HG03159 (cell line): ENCODE measurements around the gene AMZ1.

Source experiments
- ATAC-seq: cut with Tn5 transposase; IDR thresholded peaks from one replicate; pipeline ENCODE4 v1.9.1; 2021; ENCODE audit warnings: mild to moderate bottlenecking, moderate library complexity; ENCODE audit not compliant: unreplicated experiment

Gene AMZ1

GRCh38 chr7:2650451-2650850 is 37.6 kb upstream of the AMZ1 start:
- ATAC-seq: no peak

GRCh38 chr7:2651336-2651735 is 36.7 kb upstream of the AMZ1 start:
- ATAC-seq: no peak

DNA sequence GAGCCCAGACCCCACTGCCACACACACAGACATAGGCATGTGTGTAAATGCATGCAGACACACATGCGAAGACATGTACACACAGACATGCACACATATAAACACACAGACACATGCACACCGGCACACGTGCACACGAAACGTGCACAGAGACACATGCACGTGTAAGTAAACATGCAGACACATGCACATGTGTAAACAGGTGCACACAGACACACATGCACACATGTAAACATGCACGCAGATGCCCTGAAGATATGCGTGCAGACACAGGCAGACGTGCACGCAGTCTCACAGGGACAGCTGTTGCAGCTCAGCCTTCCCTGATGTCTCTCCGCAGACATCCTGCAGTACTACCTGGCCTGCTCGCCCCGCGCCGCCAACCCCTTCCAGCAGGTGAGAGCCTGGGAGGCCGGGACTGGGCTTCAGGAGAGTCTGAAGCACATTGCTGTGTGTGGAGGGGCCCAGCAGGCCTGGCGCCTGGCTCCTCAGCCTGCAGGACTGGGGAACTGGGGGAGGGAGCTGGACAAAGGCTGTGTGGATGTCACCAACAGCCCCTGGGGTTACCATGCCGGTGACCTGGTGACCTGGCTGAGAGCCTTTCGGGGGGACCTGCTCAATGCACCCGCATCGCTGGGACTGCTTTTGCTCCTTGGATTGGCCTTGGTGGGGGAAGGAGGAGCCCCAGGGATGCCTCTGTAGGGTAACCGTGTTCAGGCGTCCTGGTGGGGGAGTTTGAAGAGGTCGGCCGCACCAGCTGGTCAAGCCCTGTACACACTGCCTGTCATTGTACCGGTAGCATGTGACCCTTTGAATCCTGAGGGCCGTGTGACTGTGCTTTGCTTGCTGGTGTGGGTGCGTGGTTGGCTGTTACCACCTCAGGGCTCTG is 35.9 kb upstream of the AMZ1 start:
- no peak for ATAC-seq

DNA sequence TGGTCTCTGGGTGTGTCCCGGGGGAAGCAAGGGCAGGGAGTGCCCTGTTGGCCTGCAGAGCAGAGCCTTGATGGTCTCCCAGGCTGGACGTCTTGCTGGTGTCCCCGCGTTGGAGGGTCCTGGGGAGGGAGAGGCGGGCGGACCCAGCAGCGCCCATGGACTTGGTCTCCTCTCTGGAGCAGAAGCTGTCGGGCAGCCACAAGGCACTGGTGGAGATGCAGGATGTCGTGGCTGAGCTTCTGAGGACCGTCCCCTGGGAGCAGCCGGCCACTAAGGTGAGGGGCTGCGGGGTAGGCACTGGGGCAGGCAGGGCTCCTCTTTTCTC is 35.3 kb upstream of the AMZ1 start:
- ATAC-seq: no peak

DNA sequence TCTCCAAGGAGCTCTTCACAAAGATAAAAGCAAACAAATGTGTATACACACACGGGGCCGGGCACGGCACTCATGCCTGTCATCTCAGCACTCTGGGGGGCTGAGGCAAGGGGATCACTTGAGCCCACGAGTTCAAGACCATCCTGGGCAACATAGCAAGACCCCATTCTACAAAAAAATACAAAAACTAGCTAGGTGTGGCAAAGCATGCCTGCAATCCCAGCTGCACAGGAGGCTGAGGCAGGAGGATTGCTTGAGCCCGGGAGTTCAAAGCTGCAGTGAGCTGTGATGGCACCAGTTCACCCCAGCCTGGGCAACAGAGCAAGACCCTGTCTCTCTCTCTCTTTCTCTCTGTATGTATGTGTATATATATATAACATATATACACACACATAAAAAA is 33.9 kb upstream of the AMZ1 start:
- ATAC-seq: no peak

- no peak for ATAC-seq
Observed at GRCh38 chr7:2655870-2656614, 32.0 kb upstream of the AMZ1 start.

DNA sequence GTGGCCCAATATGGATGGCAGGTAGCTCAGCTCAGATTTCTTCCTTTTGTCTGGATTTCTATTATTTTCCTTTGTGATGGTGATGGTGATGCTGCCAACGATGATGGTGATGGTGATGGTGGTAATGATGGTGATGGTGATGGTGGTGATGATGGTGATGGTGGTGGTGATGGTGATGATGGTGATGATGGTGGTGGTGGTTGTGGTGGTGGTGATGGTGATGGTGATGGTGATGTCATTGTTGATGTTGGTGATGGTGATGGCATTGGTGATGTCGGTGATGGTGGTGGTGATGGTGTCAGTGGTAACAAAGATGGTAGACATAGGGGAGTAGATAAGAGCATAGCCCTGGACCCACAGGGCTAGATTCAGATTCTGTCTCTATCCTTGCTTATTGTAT is 30.8 kb upstream of the AMZ1 start:
- no peak for ATAC-seq

DNA sequence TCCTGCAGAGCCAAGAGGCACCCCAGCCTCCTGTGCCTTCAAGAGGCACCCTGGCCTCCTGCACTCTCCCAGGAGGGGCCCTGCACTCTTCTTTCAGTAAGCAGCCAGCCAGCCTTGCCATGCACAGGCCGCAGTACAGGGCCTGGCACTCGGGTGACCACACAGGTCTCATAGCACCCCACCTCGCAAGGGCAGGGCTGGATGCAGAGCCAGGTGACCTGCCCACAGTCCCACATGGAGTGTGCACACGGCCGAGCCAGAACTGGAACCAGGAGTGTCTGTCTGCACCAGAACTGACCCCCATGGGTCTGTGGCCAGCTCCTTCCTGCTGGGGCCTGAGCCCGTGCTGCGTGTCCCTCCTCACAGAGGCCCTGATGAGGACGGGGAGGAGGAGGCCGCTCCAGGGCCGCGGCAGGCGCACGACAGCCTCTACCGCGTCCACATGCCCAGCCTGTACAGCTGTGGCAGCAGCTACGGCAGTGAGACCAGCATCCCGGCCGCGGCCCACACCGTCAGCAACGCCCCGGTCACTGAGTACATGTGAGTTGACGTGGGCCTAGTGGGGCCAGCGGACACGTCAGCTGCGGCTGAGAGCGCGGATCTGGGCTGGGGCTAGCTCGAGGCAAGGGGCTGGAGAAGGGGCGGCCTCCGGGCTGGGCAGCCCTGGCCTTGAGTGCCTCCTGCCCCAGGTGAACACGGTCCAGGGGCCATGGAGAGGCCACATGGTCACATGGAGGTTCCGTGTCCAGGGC is 29.9 kb upstream of the AMZ1 start:
- no peak for ATAC-seq

GRCh38 chr7:2658941-2659340 is 29.1 kb upstream of the AMZ1 start:
- no peak for ATAC-seq

DNA sequence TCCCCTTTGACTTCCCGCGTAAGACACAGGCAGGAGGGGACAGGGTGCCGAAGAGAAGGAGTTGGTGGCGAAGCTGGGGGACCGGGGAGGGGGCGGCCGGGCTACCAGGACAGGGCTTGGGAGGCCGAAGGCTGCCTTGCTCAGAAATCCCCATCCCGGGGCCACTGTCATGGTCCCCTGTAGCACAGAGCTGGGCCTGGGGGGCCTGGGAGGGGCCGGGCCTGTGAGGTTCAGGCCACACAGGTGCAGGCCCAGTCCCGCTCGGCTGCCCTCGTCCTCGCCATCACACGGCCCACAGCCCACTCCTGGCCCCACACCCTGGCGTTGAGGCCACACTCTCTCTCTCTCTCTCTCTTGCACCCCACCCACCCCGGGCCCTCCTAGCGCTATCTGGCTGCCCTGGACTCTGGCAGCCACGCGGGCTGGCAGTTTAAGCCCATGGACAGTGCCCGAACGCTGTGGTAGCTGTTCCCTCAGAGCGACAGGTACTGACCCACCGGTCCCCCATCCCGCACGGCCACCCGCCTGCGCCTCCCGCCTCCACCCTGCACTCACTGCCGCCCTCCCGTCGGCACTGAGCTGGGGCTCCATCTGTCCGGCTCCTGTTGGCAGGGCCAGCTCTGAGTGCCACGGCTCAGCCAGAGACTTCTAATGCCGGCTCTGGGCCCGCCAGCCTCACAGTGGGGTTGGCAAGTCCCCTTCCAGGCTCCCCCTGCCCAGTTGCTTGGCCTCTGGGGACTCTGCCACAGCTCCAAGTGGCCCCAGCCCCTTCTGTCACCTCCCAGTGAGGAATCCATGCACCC is 28.2 kb upstream of the AMZ1 start:
- ATAC-seq: no peak

- no peak for ATAC-seq
Observed at GRCh38 chr7:2660359-2661095, 27.5 kb upstream of the AMZ1 start.

DNA sequence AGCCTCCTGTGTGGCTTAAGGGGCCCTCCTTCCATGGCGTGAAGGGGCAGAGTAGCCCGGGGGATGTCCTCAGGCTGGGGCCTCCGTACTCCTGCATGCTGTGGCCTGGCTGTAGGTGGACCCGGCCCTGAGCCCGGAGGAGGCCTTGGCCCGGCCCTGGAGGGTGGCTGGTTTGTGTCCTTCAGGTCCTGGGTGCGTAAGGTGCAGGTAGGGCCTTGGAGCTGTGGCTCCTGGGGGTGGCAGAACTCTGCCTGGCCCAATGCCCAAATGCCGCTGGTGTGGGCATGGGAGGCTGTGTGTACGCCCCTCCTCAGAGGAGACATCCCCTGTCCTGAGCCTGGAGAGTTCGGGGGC is 26.9 kb upstream of the AMZ1 start:
- ATAC-seq: no peak

DNA sequence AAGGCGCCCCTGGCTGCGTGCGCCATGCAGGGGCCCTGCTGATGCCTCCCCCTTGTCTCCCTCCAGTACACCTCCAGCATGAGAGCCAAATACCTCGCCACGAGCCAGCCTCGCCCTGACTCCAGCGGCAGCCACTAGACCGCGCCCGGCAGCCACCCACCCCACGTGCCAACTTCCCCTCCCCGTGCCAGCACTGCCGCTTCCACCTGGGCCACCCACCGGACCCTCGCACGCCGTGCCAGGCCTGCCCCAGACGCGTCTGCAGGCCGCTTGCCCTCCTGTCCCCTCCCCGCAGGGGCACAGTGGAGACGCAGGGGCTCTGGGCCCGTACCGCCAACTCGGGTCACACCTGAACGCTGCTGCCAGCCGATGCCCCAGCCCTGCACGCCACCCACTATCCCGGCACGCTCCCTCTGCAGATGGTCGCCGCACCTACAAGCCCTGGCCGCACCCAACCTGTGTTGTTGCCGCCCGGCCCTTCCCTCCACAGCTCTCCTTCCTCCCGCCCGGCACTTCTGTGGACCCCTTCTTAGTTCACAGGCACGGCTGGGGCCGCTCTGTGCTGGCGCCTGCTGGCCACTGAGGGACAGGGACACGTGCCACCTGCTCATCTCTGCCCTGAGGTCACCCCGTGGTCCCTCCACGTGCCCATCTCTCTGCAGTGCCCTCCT is 26.3 kb upstream of the AMZ1 start:
- no peak for ATAC-seq

- no peak for ATAC-seq
Observed at GRCh38 chr7:2662273-2663120, 25.5 kb upstream of the AMZ1 start.

GRCh38 chr7:2663121-2663886 is 24.7 kb upstream of the AMZ1 start:
- ATAC-seq: no peak

DNA sequence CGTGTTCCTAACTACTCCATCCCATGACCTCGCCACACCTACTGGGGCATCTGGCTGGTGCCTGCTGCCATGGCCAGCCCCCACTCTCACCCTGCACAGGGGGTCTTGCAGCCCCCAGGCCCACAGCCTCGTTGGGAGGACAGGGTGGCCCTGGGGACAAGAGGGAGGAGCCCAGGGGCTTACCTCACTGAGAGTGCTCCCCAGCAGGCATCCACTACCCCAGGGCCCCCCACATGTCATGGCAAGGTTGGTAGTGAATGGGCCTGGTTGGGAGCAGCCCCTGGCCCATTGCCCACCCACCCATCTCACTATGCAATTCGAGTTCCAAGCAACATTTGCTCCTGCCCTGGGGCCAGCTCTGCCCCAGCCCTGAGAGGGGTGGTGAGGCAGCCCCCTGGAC is 24.0 kb upstream of the AMZ1 start:
- no peak for ATAC-seq

GRCh38 chr7:2665359-2665791 is 22.6 kb upstream of the AMZ1 start:
- ATAC-seq: no peak

GRCh38 chr7:2666155-2666554 is 21.8 kb upstream of the AMZ1 start:
- ATAC-seq: no peak
